Brain microvascular endothelial cell (primary cell): ENCODE results near the gene CRHR2.

Experiments
- DNase-seq: peaks from one replicate; pipeline ENCODE4 v3.0.0-alpha.2; 2020
- H3K27ac ChIP-seq: fragments of 250-450 bp; sonication (Bioruptor Pico); 2 replicates; pipeline ENCODE4 v1.5.1; 2020; ENCODE audit warnings: mild to moderate bottlenecking, moderate library complexity
- H3K27me3 ChIP-seq: fragments of 250-450 bp; sonication (Bioruptor Pico); replicated peaks from 2 replicates; pipeline ENCODE4 v1.5.1; 2020; ENCODE audit warnings: mild to moderate bottlenecking
- H3K36me3 ChIP-seq: fragments of 250-450 bp; sonication (Bioruptor Pico); replicated peaks from 2 replicates; pipeline ENCODE4 v1.5.1; 2020; ENCODE audit warnings: mild to moderate bottlenecking
- H3K4me3 ChIP-seq: 2 replicates; pipeline ENCODE4 v1.5.1; 2011; ENCODE audit warnings: low read depth, mild to moderate bottlenecking, control low read depth, low read length, moderate library complexity
- CTCF ChIP-seq: IDR thresholded peaks from 2 replicates; pipeline ENCODE4 v1.5.1; 2011; ENCODE audit warnings: low read depth, mild to moderate bottlenecking, moderate library complexity, low read length, control low read depth, inconsistent platforms; ENCODE audit errors: missing control alignments
- in situ Hi-C: cut with HindIII; loops from 2 replicates; pipeline ENCODE4 v1.10.0; 2017; ENCODE audit warnings: low sequenced_read_pairs, low pct_ligation_motif_present

CRHR2 gene

GRCh38 chr7:30605832-30606231 lies 76.4 kb downstream of the CRHR2 start:
- DNase-seq, result no peak
- H3K36me3 ChIP-seq, result peaks cover 84% of the 10 kb centered on the region
- no peak overlapping the region for H3K4me3 ChIP-seq
- no peak overlapping the region for H3K27ac ChIP-seq
- TF ChIP-seq CTCF, result no peak
- no peaks in the 10 kb centered on the region for H3K27me3 ChIP-seq
- in situ Hi-C loops, result no loop called here

GRCh38 chr7:30604901-30605300 lies 77.4 kb downstream of the CRHR2 start:
- no peak for TF ChIP-seq CTCF
- Histone ChIP-seq H3K27me3 (no peaks in the 10 kb centered on the region), H3K4me3 (no peak overlapping the region), H3K36me3 (peaks cover 87% of the 10 kb centered on the region), H3K27ac (no peak overlapping the region)
- in situ Hi-C loops, result no loop called here
- no peak for DNase-seq
